Measurements from ENCODE around the gene TES.

DNA sequence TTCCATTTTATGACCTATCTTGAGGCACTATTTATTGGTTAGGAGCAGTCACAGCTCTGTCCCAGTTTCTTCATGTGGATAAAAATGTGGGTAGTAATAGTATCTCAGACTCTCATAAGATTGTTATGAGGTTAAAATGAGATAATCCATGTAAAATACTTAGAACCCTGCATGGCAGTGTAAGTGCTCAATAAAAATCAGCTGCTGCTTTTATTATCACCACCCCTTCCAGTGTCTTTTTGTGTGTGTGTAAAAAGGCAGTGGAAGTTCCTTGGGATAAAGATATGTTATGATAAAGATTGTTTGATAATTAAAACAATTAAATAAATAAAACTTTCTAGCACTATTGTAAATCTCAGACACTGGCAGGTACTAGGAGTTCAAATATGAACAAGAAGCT is 15.5 kb downstream of the TES start:
- TF ChIP-seq POLR2AphosphoS5 (IDR thresholded peaks at IDR 0.05; ENCODE audit: low read depth, low read length) (no peak), TAF1 (IDR thresholded peaks at IDR 0.05; ENCODE audit: borderline replicate concordance, insufficient read depth, low read length) (no peak), FOXP2 (optimal IDR thresholded peaks at IDR 0.05; ENCODE audit: borderline replicate concordance, extremely low read depth, extremely low read length, insufficient read depth) (no peak), SIN3A (IDR thresholded peaks at IDR 0.05; ENCODE audit: borderline replicate concordance, insufficient read depth, low read length) (no peak)
- TF ChIP-seq, protein P1, sequence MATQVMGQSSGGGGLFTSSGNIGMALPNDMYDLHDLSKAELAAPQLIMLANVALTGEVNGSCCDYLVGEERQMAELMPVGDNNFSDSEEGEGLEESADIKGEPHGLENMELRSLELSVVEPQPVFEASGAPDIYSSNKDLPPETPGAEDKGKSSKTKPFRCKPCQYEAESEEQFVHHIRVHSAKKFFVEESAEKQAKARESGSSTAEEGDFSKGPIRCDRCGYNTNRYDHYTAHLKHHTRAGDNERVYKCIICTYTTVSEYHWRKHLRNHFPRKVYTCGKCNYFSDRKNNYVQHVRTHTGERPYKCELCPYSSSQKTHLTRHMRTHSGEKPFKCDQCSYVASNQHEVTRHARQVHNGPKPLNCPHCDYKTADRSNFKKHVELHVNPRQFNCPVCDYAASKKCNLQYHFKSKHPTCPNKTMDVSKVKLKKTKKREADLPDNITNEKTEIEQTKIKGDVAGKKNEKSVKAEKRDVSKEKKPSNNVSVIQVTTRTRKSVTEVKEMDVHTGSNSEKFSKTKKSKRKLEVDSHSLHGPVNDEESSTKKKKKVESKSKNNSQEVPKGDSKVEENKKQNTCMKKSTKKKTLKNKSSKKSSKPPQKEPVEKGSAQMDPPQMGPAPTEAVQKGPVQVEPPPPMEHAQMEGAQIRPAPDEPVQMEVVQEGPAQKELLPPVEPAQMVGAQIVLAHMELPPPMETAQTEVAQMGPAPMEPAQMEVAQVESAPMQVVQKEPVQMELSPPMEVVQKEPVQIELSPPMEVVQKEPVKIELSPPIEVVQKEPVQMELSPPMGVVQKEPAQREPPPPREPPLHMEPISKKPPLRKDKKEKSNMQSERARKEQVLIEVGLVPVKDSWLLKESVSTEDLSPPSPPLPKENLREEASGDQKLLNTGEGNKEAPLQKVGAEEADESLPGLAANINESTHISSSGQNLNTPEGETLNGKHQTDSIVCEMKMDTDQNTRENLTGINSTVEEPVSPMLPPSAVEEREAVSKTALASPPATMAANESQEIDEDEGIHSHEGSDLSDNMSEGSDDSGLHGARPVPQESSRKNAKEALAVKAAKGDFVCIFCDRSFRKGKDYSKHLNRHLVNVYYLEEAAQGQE (IDR thresholded peaks at IDR 0.05; ENCODE audit: insufficient read depth in 1 of 2, low read depth in 2 of 2, low read length in 2 of 2): no peak
